GM18508 (cell line): ENCODE data around the gene CSF1.
"Not testable (repeated sequence)": the region's sequence is repeated elsewhere in the genome, so short reads cannot be mapped to it uniquely, and the experiment has no call there.

Experiments used
- ATAC-seq: cut with Tn5 transposase; IDR thresholded peaks from one replicate; pipeline ENCODE4 v1.9.1; 2021; ENCODE audit warnings: moderate number of reproducible peaks; ENCODE audit not compliant: insufficient read depth, unreplicated experiment

The CSF1 gene

GRCh38 chr1:109917768-109918606, 7.3 kb downstream of the CSF1 start:
- no peak for ATAC-seq

- no peak for ATAC-seq
Measured at GRCh38 chr1:109918671-109919070, 8.0 kb downstream of the CSF1 start.

DNA sequence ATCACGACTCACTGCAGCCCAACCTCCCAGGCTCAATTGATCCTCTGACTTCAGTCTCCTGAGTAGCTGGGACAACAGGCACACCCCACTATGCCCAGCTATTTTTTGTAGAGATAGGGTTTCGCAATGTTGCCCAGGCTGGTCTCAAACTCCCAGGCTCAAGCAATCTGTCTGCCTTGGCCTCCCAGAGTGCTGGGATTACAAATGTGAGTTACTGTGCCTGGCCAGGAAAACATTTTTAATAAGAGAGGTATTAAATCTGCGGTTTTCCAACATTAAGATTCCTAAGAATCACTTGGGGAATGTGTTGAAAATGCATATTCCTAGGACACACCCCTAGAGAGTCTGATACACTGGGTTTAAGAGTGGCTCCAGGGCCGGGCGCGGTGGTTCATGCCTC, 8.7 kb downstream of the CSF1 start:
- ATAC-seq: no peak

- not testable (repeated sequence) for ATAC-seq
Measured at GRCh38 chr1:109920391-109920790, 9.7 kb downstream of the CSF1 start.

DNA sequence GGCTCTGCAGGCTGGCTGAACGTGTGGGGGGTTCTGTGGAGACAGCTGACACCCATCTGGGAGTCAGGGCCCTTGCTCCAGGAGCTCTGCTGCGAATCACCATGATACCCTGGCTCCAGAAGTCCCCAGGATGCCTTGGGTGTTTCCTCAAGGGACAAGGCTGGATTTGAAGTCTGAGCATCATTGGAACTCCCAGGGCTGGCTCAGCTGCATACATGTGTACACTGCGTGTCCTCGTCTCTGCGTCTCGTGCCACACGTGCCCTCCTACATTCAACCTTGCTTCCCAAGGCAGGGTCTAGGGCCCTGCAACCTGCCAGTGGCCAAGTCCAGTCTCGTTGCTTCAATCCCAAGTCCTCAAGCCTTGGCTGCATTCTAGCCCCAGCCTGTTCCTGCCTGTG, 11.7 kb downstream of the CSF1 start:
- ATAC-seq: no peak

- no peak for ATAC-seq
Measured at GRCh38 chr1:109923131-109923945, 12.7 kb downstream of the CSF1 start.

- ATAC-seq: no peak
Measured at GRCh38 chr1:109923946-109924275, 13.3 kb downstream of the CSF1 start.

- no peak for ATAC-seq
Measured at GRCh38 chr1:109924316-109924715, 13.7 kb downstream of the CSF1 start.

- ATAC-seq: no peak
Measured at GRCh38 chr1:109925159-109925990, 14.7 kb downstream of the CSF1 start.

- ATAC-seq: no peak
Measured at GRCh38 chr1:109926662-109927300, 16.1 kb downstream of the CSF1 start.

DNA sequence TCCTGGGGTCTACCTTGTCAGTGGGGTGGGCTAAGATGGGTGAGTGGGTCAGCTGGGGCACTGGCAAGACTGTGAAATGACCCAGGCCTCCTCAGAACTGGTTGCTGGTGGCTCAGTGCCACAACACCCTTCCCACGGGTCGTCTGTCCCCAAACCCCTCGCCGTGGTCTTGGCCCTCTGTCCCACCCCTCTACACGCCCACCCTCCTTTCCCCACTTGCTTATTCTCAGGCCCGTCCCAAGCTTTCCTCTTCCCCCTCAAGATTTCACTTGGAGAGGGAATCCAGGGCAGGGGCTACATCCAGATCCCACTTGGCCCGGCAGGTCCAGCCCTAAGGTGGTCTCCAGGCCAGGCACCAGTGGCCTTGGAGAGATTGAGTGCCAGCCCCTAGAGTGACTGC, 16.7 kb downstream of the CSF1 start:
- ATAC-seq: no peak

DNA sequence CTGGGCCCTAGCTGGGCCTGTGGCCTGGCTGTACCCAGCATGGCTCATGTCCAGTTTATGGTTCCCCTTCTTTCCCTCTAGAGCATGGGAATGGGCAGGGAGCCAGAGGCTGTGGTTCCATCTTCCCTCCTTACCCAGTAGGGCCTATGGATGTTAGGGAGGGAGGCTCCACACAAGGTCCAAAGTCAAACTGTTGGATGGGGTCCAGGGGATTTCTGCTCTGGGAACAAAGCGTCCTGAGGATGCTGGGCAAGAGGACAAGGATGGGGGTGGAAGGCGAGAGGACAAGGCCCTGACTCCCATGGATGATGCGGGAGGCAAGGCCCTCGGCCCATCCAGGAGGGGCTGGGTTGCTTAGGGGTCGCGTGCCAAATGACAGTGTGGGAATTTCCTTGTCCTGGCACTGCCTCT, 17.3 kb downstream of the CSF1 start:
- no peak for ATAC-seq

DNA sequence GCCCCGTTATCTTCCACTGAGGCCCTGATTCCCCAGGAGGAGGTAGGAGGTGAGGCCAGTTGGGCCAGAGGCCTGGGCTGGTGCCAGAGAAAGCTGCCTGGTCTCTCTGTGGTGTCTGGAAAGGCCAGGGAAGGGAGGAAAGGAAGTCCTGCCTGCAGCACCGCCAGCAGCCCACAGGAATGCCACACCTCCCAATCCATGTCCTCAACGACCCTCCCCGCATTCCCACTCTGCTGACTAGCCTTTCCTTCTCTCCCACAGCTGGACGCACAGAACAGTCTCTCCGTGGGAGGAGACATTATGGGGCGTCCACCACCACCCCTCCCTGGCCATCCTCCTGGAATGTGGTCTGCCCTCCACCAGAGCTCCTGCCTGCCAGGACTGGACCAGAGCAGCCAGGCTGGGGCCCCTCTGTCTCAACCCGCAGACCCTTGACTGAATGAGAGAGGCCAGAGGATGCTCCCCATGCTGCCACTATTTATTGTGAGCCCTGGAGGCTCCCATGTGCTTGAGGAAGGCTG, 18.0 kb downstream of the CSF1 start:
- no peak for ATAC-seq

DNA sequence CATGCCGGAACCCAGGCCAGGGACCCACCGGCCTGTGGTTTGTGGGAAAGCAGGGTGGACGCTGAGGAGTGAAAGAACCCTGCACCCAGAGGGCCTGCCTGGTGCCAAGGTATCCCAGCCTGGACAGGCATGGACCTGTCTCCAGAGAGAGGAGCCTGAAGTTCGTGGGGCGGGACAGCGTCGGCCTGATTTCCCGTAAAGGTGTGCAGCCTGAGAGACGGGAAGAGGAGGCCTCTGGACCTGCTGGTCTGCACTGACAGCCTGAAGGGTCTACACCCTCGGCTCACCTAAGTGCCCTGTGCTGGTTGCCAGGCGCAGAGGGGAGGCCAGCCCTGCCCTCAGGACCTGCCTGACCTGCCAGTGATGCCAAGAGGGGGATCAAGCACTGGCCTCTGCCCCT, 18.5 kb downstream of the CSF1 start:
- ATAC-seq: no peak

DNA sequence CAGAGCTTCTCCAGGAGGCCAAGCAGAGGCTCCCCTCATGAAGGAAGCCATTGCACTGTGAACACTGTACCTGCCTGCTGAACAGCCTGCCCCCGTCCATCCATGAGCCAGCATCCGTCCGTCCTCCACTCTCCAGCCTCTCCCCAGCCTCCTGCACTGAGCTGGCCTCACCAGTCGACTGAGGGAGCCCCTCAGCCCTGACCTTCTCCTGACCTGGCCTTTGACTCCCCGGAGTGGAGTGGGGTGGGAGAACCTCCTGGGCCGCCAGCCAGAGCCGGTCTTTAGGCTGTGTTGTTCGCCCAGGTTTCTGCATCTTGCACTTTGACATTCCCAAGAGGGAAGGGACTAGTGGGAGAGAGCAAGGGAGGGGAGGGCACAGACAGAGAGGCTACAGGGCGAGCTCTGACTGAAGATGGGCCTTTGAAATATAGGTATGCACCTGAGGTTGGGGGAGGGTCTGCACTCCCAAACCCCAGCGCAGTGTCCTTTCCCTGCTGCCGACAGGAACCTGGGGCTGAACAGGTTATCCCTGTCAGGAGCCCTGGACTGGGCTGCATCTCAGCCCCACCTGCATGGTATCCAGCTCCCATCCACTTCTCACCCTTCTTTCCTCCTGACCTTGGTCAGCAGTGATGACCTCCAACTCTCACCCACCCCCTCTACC, 19.1 kb downstream of the CSF1 start:
- ATAC-seq: no peak

DNA sequence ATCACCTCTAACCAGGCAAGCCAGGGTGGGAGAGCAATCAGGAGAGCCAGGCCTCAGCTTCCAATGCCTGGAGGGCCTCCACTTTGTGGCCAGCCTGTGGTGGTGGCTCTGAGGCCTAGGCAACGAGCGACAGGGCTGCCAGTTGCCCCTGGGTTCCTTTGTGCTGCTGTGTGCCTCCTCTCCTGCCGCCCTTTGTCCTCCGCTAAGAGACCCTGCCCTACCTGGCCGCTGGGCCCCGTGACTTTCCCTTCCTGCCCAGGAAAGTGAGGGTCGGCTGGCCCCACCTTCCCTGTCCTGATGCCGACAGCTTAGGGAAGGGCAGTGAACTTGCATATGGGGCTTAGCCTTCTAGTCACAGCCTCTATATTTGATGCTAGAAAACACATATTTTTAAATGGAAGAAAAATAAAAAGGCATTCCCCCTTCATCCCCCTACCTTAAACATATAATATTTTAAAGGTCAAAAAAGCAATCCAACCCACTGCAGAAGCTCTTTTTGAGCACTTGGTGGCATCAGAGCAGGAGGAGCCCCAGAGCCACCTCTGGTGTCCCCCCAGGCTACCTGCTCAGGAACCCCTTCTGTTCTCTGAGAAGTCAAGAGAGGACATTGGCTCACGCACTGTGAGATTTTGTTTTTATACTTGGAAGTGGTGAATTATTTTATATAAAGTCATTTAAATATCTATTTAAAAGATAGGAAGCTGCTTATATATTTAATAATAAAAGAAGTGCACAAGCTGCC, 19.8 kb downstream of the CSF1 start:
- no peak for ATAC-seq

DNA sequence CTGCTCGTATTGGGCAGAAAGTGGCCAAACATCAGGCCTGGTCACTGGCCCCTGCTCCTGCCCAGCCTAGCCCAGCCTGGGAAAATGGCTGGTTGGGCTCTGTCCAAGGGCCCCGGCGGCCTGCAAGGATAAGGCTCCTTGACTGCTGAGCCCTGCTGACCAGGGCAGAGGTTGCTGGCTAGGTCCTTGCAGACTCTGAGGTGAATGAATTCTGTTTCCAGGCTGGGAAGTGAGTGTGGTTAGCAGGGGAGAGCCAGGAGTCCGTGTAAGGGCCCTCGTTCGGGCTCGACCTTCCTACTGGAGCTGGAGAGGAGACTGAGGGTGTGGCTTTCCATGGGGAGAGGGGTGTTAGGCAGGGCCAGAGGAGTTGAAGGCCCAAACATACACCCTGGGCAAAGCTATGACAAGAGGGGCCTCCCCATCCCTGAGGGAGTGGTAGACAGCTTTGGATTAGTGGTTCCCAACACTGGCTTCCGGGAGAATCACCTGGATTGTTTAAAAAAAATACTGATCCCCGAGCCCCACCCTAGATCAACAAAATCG, 20.6 kb downstream of the CSF1 start:
- ATAC-seq: no peak

DNA sequence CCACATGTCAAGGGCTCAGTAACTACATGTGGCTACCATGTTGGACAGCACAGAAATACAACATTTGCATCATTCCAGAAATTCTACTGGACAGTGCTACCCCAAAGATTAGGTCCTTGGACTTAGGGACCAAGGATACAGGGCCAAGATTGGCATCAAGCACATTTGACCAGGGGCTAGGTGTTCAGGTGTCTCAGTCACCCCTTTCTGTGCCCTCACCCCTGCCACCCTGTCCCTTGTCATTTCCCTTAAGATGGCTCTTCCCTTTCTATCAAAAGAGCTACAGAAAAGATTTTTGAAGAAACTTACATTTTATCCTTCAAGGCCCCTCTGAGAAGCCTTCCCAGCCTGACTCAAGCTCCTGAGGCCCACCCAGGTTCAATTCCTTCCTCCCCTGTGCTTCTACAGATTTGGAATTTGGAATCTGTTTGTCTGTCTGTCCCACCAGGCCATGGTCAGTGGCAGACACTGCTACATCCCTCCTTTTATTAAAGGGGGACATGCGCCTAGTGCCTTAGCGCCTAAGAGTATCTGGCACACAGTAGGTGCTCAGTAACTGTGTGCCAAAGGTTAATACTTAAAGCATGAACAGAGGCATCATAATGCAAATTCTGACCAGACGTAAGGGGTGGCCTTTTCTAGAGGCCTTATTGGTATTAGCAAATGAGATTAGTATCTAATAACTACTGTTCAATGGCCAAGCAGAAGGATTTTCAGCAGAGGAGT, 21.4 kb downstream of the CSF1 start:
- ATAC-seq: no peak
